NCI-H2227 treated with DMSO at 0.1 percent for 48 hours (cell line): ENCODE measurements around the gene ADCY3.

Source experiments
- DNase-seq: peaks from one replicate; lab custom pipeline; 2025; lab: John Stamatoyannopoulos, UW

Gene ADCY3

GRCh38 chr2:24920098-24920808, at the start of gene ADCY3:
Gene ADCY3 (minus strand): TSS chr2:24920237. CDS start chr2:24918987, 1,250 bp downstream.
- DNase-seq: peak; percentile 52

- DNase-seq: no peak
Measured at GRCh38 chr2:24969784-24970183, 49.7 kb upstream of the ADCY3 start.

DNA sequence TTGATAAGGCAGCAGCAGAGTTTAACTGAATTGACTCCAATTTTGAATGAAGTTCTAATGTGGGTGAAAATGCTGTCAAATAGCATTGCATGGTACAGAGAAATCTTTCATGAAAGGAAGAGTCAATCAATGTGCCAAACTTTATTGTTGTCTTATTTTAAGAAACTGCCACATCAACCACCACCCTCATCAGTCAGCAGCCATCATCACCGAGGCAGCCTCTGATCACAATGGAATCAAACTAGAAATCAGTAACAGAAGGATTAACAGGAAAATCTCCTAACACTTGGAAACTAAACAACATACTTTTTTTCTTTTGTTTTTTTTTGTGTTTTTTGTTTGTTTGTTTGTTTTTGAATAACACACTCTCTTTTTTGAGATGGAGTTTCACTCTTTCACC, 41.9 kb upstream of the ADCY3 start:
- no peak for DNase-seq

DNA sequence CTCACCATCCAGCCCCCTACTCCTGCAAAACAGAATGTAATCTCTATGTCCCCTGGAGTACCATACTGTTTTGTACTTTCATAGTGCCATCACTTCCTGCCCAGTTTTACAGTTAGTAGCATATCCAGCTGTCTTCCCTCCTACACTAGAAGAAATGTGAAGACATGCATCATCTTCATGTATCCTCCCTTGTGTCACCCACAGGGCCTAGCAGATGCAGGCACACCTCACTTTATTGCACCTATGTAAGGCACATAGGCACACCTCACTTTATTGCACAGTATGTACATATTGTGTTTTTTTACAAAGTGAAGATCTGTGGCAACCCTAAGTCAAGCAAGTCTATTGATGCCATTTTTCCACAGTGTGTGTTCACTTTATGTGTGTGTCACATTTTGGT, 39.7 kb upstream of the ADCY3 start:
- no peak for DNase-seq

DNA sequence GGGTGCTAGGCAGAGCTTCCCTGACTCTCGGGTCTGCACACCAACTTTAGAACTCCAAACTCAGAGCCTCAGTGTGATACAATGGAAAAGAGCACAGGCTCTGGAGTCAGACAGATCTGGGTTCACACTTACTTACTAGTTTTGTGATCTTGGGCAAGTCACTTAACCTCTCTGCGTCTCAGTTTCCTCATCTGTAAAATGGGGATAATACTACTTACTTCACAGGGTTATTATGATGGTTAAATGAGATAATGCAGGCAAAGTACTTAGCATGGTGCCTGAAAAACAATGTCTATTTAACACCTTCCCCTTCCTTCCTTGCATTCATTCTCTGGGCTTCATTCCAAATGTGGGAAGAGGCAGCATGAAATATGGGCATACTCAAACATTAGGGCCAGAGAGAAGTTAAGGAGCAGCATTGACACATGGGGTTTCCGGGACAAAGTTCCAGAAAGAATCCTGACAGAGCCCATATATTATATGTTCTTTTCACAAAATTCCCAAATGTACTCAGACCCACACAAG, 38.4 kb upstream of the ADCY3 start:
- no peak for DNase-seq

DNA sequence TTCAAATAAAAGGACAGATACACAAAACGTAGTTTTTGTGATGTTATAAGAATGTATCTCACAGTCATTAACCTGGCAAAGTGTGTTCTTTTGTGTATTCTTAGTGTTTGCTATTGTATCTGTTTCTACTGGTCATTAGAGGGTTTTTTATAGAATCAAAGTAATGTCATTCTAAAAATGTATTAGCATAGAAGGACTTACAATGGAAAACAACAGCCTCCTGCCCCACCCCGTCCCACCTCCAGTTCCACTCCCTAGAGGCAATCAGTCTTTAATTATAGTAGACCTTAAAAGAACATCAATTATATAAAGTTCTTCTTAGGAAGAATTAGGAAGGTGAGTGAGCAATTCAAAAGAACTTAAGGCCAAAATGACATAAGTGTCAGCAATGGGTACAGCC, 37.9 kb upstream of the ADCY3 start:
- no peak for DNase-seq

DNA sequence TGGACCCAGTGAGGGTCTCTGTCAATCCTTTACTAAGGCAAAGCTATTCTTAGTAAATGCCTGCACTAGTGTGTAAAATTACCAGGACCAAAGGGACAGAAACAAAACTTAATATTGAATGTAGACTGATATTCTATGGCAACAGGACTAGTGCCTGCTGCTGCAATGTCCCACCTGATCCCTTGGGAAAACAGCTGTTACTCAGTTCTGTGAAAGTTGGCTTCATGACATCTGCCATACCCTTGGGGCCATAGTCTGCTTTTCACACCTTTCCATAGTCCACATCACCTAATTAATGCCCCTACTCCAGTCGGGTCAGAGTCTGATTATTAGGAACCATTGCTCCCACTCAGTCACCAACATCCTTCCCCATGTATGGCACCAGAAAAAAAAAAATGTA, 37.2 kb upstream of the ADCY3 start:
- DNase-seq: no peak

DNA sequence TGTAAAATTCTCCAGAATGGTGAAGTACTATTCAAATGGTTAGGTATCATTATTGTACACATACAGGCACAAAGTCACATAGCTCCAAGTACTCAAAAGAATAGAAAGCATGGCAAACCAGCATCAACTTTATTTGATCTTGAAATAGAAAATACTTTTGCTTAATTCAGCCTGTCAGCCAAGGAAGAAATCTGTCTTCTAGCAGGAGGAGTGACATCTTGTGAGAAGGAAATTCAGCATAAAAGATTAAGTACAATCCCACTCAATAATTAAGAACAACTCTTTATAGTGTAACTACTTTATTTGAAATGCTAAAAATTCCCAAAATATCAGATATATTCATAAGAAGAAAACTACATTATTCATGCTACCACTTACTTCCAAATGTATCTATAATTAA, 35.9 kb upstream of the ADCY3 start:
- DNase-seq: no peak

DNA sequence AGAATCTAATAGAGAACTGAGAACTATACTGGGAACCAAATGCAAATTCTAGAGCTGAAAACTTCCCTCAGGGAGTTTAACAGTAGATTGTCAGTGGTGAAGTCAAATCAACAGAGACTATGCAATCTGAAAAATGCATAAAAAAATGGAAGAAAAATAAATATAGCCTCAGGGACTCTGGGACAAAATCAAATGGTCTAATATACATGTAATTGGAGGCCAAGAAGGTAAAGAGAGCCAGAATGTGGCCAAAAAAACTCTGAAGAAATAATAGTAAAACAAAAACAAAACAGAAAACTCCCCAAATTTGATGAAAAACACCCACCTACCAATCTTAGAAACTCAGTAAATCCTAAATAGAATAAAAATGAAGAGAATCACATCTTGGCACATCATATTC, 35.2 kb upstream of the ADCY3 start:
- DNase-seq: no peak

DNA sequence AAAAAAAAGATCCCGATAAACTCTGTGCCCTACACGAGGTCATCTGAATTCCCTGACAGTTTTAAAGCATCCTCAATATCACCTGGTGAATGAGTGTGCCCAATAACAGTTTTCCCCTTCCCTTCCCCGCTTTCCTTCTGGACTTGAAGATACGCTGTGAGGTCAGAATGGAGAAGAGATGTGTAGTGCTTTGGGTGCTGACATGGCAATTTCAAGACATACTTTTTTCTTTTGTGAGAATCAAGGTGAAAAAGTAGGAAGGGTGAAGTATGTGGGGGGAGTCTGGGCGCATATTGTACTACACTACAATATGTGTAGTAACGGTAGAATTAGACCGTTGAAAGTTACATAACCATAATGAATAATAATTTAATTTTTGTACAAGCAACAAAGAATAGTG, 30.1 kb upstream of the ADCY3 start:
- DNase-seq: no peak

- DNase-seq: no peak
Measured at GRCh38 chr2:24948506-24948905, 28.5 kb upstream of the ADCY3 start.

- no peak for DNase-seq
Measured at GRCh38 chr2:24947561-24948157, 27.6 kb upstream of the ADCY3 start.

DNA sequence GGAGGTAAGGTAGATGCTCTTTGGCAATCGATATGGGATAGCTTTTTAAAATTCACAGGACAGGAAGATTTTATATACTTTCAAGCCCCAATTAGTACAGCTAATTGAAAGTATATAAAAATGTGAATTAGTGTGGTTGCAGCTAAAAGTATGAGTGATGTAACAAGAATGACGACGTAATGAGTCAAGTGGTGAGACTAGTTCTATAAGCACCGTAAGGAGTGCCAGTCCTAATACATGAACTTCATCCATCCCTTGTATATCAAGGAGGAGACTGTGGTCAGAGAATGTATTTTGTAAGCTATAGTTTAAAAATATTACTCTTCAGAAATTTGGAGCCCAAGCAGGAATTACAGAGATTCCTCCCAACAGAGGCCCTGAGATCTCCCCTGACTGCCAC, 25.9 kb upstream of the ADCY3 start:
- DNase-seq: no peak

GRCh38 chr2:24943427-24944053, 23.5 kb upstream of the ADCY3 start:
- DNase-seq: no peak

GRCh38 chr2:24939353-24939752, 19.3 kb upstream of the ADCY3 start:
- no peak for DNase-seq

DNA sequence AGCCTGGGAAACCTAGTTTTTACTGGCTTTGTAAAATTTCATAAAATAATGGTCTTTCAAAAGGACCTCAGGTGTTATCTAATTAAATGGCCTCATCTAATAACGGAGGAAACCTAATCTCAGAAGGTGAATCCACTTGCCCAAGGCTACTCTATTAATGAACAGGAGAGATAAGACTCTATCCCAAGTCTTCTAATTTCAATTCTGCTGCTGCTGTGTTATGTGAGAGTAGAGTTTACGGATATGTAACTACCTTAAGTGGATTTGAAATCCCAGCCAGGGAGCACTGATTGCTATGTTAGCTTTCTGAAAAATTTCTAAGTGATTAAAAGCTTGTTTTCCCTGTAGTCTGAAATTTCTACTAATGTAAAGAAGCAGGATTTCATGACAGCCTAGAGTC, 17.2 kb upstream of the ADCY3 start:
- DNase-seq: no peak

DNA sequence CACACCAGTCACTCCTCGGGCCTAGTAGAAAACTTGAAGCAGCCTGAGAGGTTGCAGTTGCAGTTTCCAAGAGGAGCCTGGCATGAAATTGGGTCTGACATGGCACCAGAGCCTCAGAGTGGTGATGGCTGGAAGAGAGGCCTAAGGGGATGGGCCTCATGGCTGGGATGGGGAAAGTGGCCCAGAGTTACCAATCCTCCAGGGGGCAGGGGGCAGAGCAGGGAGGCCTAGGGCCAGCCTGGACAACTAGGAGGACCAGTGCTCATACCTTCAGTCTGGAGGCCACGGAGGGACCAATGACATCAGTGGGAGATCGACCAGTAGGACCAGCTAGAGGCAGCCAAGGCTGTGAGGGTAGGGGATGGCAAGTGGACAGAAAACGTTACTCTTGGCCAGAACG, 15.1 kb upstream of the ADCY3 start:
- DNase-seq: no peak

DNA sequence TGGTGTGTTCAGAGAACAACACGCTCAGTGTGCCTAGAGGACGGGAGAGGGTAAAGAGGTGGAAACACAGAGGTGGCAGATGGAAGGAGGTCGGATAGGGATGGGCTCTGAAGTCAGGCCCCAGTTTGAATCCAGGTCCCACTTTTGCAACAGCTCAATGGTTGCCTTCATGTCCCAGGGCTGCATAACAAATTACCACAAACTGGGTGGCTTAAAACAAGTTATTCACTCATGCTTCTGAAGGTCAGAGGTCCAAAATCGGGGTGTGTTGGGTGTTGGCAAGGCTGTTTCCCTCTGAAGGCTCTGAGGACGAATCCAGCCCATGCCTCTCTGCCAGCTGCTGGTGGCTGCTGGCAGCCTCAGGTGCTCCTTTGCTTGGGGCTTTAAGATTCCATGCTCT, 12.7 kb upstream of the ADCY3 start:
- no peak for DNase-seq

- DNase-seq: no peak
Measured at GRCh38 chr2:24930768-24931167, 10.7 kb upstream of the ADCY3 start.

DNA sequence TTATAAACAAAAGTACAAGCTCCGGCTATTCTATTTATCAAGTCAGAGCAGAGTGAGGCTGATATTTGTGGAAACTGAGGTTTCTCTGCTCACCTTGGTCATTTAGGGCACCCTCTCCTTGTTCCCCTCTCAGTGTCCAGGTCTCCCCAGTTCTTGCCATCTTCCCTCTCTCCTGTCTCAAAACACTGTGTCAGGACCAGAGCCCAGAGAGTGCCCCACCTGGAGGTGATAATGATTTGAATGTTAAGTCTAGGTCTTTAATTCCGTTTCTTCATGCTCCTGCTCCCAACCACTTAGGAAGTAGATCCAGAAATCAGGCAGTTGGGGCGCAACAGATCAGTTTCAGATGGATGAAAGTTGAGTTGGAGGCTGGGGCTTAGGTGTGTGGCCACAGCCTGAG, 9.2 kb upstream of the ADCY3 start:
- DNase-seq: no peak

GRCh38 chr2:24928036-24928435, 8.0 kb upstream of the ADCY3 start:
- no peak for DNase-seq

- DNase-seq: no peak
Measured at GRCh38 chr2:24926602-24927252, 6.7 kb upstream of the ADCY3 start.

- DNase-seq: no peak
Measured at GRCh38 chr2:24926220-24926601, 6.2 kb upstream of the ADCY3 start.
